IPS-11a (cell line): Measurements from ENCODE around the gene IL10RA.
"Not testable (repeated sequence)": the region's sequence is repeated elsewhere in the genome, so short reads cannot be mapped to it uniquely, and the experiment has no call there.

Experiments used
- H3K4me3 ChIP-seq: one replicate; pipeline ENCODE4 v1.5.1; 2013; ENCODE audit warnings: low read depth, low read length, control low read depth

Gene IL10RA

GRCh38 chr11:117961896-117962295 lies 24.3 kb upstream of the IL10RA start:
- no peak overlapping the region for H3K4me3 ChIP-seq

DNA sequence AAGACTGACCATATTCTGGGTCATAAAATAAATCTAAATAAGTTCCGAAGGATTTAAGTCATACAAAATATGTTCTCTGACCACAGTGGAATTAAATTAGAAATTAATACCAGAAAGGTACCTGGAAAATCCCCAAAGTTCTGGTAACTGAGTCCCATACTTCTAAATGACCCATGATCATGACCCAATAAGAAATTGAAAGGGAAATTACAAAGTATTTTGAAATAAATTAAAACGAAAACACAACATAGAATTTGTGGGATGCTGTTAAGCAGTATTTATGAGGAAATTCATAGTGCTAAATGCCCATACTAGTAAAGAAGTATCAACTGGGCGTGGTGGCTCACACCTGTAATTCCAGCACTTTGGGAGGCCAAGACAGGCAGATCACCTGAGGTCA lies 23.4 kb upstream of the IL10RA start:
- H3K4me3 ChIP-seq: no peak overlapping the region

DNA sequence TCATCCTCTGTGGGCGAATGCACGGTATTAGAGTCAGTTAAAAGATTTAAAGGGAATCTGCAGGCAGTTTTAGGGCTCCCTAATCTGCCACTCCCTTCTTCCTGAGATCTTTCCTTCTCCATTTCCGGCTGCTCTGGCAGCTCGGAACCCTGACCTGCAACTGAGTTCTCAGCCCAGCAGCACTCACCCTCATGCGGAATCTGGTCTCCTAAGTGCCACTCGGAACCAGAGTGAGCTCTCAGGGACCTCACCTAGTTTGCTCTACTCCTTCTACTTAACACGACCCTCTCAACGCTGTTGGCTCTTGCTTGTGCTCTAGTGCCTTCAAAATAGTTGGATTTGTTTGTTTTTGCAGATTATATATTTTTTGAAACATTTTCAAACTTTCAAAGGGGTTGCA lies 19.3 kb upstream of the IL10RA start:
- no peak overlapping the region for H3K4me3 ChIP-seq

DNA sequence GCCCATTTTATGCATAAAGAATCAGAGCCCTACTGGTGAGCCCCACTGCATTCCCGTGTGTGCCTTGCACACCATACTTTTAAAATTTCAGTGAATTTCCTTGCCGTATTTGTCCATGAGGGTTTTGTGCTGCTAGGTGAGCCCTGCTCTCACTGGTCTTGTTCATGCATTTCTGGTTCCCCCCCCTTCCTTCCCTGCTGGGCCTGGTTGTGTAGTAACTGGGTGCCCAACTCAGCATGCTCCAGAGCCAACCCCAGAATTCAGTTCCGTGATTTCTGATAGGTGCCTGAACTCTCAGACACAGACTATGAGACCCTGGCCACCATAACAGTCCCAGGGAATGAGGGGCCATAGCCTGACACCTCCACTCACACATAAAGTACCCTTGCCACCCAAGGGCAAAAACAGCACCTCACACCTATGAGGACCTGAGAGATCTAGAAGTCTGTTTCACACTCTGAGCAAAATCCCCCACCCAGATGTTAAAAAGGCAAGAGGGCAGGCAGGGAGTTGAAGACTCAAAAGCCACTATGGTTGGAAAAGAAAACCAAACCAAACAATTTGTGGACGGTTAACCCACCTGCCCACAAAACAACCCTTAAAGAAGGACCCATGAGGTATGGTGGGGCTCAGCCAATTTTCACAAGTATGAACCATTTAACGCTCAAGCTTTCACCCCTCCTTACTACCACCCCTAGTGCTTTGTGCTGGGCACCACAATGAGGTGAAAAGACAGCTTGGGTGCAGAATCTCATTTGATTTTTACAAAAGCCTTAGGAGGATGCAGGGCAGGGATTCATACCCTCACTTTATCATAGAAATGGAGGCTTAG lies 16.8 kb upstream of the IL10RA start:
- no peak overlapping the region for H3K4me3 ChIP-seq

DNA sequence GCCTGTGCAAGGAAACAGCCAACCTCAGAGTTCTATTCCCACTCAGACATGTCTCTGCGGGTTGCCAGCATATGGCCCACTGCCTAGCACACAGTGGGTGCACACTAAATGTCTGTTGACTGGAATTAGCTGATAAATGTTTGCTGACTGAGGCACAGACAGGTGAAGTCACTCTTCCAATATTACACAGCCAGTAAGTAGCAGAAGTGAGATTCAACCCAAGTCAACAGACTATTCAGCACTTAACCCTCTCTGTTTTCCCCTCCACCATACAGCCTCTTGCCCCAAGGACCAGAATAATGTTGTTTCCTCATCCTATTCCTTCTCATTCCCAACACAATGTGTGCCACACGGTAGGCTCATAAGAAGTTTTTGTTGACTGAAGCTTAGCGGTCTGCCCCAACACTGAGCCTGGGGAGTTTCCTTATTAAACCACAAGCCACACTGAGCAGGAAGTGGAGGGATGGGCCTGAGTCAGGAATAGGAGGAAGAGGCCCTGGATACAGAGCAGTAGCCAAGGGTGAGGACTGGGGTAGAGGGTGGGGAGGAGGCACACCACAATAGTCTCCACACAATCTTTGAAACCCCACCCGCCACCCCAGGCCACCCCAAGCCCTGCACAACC lies 15.7 kb upstream of the IL10RA start:
- H3K4me3 ChIP-seq: no peak overlapping the region

DNA sequence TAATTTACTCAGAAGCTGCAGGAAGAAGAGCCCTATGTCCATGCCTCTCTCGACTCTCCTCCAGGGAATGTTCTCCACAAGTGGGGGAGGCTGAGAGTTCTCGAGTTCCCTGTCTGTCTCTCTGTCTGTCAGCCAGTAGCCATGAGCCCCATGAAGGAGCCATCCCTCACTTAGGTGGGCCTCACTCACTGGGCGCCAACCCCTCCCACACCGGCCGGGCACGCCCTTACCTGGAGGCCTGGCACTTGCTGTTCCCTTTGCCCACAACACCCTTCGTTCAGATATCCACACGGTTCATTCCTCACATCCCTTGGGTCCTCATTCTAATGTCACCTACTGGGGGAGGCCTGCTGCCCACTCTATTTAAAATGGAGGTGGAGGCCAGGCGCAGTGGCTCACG lies 14.2 kb upstream of the IL10RA start:
- H3K4me3 ChIP-seq: no peak overlapping the region

DNA sequence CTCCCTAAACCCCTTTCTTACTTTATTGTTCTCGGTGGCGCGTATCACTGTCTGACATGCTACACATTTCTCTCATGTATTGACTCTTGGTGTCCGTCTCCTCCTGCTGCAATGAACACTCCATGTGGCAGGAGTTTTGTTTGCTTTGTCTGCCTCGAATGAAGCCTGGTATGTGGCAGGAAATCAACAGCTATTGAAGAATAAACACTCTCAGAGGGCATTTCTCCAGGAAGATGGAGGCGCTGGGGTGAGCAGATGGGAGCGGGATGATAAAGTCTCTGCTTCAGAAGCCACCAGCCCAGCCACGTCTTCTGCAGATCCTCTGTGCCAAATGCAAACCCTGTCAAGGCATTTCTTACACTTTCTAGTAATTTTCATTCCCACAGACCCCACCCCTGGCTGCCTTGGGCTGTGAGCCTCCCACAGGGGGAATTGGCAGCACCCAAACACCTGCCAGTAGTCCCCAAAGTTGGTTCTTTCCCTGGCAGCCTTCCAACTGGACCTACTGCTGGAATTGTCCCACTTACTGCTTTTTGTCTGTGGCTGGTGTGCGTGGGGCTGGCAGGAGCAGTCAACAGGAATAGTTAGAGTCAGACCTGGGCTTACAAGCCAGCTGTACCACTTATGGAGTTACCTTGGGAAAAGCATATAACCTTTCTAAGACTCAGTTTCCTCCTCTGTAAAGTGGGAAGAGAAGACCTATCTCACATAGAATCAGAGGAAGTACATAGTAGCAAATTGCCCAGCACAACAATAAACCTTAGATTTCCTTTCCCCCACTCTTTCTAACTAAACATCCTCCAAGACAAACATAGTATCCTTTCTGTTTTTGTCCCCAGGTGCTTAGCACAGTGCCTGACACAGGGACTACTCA lies 13.3 kb upstream of the IL10RA start:
- no peak overlapping the region for H3K4me3 ChIP-seq

- H3K4me3 ChIP-seq: no peak overlapping the region
Measured at GRCh38 chr11:117973503-117973860, 12.7 kb upstream of the IL10RA start.

DNA sequence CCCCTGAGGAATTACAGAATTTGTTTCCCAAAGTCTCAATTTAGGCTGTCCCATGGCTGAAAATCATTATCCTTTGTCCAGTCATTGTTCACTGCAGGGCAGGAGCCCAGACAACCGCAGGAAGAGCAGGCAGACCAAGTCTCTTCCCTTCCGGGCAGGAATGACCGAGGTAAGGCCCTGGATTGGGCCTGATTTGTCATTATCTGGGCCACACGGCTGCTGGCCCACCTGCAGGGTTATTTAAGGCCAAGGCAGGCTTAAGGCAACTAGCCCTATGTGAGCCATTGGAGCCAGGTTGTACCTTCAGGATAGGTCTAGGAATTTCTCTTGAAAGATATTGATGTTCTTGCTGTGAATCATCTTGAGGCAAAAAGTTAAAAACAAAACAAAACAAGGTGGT lies 9.7 kb upstream of the IL10RA start:
- H3K4me3 ChIP-seq: no peak overlapping the region

- H3K4me3 ChIP-seq: no peak overlapping the region
Measured at GRCh38 chr11:117977029-117977428, 9.2 kb upstream of the IL10RA start.

DNA sequence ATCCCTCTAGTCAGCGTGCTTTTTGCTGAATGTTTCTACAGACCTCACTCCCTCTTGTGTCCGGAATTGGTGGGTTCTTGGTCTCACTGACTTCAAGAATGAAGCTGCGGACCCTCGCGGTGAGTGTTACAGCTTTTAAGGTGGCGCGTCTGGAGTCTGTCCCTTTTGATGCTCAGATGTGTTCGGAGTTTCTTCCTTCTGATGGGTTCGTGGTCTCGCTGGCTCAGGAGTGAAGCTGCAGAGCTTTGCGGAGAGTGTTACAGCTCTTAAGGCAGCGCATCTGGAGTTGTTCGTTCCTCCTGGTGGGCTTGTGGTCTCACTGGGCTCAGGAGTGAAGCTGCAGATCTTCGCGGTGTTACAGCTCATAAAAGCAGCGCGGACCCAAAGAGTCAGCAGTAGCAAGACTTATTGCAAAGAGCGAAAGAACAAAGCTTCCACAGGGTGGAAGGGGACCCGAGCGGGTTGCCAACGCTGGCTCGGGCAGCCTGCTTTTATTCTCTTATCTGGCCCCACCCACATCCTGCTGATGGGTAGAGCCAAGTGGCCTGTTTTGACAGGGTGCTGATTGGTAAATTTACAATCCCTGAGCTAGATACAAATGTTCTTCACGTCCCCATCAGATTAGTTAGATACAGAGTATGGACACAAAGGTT lies 8.5 kb upstream of the IL10RA start:
- not testable (repeated sequence) for H3K4me3 ChIP-seq

DNA sequence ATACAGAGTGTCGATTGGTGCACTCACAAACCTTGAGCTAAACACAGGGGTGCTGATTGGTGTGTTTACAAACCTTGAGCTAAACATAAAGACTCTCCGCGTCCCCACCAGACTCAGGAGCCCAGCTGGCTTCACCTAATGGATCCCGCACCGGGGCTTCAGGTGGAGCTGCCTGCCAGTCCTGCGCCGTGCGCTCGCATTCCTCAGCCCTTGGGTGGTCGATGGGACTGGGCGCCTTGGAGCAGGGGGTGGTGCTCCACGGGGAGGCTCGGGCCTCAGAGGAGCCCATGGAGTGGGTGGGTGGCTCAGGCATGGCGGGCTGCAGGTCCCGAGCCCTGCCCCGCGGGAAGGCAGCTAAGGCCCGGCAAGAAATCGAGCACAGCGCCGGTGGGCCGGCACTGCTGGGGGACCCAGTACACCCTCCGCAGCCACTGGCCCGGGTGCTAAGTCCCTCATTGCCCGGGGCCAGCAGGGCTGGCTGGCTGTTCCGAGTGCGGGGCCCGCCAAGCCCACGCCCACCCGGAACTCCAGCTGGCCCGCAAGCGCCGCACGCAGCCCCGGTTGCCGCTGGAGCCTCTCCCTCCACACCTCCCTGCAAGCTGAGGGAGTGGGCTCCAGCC lies 7.8 kb upstream of the IL10RA start:
- H3K4me3 ChIP-seq: not testable (repeated sequence)

DNA sequence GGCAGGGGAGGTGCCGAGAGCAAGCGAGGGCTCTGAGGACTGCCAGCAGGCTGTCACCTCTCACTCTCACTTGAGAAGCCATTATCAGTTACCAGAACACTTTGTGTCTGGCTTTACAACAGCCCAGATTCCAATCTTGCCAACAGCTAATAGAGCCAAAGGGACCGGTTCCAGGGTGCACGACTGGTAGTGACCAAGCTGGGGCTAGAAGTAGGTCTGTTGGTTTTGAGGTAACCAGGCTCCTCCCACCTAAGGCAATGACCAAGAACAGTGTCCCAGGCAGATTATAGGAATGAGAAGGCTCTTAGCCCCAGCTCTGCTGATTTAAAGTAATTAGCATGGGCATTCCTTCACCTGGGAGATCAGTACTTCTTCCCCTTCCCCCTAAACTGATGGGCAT lies 7.2 kb upstream of the IL10RA start:
- H3K4me3 ChIP-seq: no peak overlapping the region

- H3K4me3 ChIP-seq: no peak overlapping the region
Measured at GRCh38 chr11:117979481-117980211, 6.5 kb upstream of the IL10RA start.

- no peak overlapping the region for H3K4me3 ChIP-seq
Measured at GRCh38 chr11:117980280-117980679, 5.9 kb upstream of the IL10RA start.

DNA sequence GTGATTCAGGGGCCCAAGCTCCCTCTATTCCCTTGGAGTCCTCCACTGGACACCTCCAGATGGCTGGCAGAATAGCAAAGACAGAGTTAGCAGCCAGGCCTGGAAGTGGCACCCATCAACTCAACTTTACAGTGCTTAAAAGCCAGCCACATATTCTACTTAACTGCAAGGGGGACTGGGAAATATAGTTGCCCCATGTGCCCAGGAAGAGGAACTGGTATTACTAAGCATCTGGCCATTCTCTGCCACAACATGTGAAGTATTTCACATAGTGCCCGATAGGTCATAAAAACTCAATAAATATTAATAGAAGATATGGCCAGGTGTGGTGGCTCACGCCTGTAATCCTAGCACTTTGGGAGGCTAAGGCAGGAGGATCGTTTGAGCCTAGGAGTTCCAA lies 5.5 kb upstream of the IL10RA start:
- no peak overlapping the region for H3K4me3 ChIP-seq

- no peak overlapping the region for H3K4me3 ChIP-seq
Measured at GRCh38 chr11:117983163-117983475, 3.1 kb upstream of the IL10RA start.

GRCh38 chr11:117984476-117984875 lies 1.7 kb upstream of the IL10RA start:
- H3K4me3 ChIP-seq: no peak overlapping the region

GRCh38 chr11:117986981-117987574 lies 884 bp downstream of the IL10RA start:
- H3K4me3 ChIP-seq: no peak overlapping the region
